ENCODE measurements around the gene CD151.
A peak's percentile ranks its signal among the peaks of the same experiment; 100 is the strongest.

CD151 gene

DNA sequence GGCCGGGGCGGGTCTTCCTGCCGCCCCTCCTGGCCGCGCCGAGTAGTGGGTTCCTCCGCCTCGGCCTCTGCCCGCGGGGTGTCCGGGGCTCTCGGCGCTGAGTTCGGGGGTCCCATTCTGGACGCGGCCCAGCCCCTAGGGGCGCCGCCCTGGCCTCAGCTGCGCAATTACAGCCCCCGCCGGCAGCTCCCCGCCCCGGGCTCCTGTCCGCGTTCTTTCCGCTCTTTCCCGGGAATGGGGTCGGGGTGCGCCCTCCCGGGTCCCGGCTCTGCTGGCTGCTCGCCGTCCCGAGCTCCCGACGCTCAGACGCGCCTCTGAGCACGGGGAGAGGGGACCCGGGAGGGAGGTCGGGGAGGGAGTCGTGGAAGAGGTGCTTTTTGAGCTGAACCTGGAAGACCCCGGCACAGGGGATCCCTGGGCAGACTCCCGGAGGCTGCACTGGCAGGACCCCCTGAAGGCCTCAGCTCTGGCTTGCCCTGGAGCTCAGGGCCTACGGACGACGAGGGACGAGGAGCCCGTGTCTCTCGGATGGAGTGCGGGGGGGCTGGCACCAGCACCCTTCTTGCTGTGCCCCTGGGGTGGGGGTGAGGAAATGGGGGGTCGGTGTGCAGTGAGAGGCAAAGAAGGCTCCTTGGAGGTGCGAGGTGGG lies 10.5 kb downstream of the CD151 start:
- DNase-seq (ENCODE audit: low spot score): peak; percentile 54

DNA sequence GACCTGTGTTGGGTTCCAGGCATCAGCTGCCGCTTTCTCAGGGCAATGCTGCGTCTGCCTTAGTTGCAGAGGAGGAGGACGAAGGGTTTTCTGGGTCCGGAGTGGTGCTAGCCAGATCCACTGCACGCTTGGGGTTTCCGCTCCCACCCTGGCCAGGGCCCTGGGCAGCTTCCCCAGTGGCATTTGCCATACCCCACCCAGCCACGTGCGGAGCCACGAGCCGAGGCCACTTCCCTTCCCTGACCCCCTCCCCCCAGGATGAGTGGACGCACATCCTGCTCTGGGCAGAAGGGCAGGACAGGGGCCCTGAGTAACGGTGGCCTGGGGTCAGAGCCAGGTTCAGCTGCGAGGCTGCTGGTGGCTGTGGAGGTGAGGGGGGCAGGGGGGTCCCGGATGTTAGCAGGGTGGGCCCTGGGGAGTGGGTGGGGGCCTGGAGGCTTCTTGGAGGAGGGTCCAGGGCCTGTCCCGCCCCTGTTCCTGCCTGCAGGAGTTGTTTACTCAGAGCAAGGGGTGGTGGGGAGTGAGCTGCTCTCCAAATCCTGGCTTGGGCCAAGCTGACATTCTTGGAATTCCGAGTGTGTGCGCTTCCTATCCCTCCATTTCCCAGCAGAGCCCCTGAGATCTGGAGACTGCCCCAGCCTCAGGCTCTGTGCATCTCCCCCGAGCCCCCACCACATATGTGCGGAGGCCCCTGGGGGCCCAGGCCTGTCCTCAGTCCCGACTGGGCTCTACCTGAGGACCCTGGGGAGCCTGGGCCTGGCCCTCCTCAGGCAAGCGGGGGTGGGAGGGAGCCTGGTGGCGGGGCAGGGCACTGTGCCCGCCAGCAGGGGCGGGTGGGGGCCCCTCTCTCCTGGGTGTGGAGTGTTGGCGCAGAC lies 11.3 kb downstream of the CD151 start:
- no peak for DNase-seq (ENCODE audit: low spot score)

DNA sequence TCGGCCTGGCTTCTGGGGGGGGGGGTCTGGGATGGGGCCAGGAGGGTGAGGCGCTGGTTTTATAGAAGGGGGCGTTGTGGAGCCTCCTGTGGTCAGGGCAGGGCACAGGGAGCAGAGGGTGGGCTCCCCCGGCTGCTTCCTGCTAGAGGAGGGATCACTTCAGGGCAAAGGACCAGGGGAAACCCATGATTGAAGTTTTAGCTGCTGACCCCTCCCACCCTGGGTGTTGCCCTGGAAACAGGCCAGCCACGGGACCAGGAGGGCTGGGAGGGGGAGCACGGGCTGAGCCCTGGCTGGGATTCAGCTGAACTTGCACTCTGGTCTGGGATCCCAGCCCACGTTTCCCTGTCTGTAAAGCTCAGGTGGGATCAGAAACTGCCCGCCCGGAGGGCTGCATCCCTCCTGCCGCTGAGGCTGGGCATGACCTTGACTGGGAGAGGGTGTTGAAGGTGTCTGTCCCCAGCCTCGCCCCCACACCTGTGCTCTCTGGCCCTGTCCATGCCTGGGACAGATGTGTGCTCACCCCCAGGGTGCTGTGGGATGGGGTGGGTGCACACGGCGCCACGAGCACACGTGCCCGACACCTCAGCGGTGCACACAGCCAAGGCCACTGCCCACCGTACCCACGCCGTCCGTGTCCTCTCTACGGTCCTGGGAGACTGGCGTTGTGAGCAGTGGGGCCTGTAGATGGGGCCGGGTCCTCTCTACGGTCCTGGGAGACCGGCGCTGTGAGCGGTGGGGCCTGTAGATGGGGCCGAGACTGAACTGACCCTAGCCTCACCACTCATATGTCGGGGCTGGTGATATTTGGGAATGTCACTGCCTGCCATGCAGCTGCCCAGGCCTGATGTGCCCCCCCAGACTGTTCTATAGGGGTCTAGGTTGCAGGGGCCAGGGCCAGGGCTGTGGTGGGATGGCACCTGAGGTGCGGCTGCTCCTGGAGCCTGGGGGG lies 12.2 kb downstream of the CD151 start:
- DNase-seq (ENCODE audit: low spot score): no peak

DNA sequence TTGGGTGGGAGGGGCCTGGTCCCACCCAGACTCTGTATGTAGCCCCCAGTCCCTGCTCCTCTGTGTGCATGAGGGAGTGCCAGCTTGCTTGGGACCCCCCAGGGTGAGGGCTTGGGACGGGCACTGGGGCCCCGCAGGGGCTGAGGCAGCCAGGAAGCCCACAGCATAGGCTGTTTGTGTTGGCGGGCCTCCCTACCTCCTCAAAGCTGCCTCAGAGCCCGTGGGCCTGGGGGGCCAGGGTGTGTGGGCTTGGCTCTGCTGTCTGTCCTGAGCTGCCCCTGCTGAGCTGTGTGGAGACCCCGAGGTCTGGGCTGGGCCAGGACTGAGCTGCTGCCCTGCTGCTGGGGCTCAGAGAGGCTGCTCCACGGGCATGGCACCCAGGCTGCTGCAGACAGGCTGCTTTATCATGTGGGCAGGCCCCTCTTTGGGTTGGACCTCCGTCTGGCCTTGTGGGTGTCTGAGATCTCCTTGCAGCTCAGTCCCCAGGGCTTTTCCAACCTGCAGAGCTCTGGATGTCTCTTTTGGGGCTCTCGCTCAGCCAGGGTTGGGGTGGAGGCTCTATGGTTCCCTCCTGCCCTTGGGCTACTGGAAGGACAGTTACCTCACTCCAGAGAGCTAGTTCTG lies 13.2 kb downstream of the CD151 start:
- DNase-seq (ENCODE audit: low spot score): no peak

DNA sequence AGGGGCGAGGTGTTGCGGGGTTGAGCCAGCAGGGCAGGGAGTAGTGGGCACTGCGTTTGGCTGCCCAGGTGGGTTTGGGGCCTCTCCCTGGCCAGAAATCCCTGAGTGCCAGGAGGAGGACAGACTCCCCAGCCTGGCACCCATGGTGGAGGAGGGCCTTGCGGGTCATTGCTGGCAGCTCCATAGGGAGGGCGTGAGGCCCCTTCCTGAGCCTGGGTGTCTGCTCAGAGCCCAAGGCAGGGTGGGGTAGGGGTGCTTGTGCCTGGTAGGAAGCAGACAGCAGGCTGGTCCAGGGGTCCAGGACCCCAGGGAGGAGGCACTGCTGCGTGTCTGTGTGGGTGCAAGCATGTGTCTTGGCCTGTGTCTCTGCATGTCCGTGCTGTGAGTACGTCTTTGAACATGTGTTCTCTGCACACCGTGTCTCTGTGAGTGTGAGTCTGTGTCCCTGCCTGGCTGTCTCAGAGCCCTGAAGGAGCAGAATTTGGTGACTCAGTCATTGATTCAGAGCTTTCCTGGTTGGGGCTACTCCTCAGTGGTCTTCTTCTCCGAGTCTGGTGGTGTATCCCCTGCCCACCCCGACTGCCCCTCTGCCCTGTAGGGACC lies 13.8 kb downstream of the CD151 start:
- DNase-seq (ENCODE audit: low spot score): no peak

DNA sequence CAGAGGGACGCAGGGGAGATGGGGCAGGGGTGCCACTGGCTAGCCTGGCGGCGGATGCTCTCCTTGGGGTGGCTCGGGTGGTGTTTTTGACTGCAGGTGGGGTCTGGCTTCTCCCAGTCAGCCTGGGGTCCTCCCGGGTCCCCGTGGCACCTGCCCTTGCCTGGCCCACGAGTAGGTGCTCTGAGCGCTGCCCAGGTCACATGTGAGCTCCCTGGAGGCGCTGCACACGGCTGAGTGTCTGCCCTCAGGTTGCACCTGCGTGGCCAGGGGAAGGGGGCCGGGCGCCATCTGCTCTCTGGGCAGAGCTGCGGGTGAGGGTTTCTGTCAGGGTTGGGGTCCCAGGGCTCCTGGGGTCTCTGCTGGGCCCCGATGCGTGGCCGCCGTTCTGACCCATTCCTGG lies 15.1 kb downstream of the CD151 start:
- DNase-seq (ENCODE audit: low spot score): no peak

DNA sequence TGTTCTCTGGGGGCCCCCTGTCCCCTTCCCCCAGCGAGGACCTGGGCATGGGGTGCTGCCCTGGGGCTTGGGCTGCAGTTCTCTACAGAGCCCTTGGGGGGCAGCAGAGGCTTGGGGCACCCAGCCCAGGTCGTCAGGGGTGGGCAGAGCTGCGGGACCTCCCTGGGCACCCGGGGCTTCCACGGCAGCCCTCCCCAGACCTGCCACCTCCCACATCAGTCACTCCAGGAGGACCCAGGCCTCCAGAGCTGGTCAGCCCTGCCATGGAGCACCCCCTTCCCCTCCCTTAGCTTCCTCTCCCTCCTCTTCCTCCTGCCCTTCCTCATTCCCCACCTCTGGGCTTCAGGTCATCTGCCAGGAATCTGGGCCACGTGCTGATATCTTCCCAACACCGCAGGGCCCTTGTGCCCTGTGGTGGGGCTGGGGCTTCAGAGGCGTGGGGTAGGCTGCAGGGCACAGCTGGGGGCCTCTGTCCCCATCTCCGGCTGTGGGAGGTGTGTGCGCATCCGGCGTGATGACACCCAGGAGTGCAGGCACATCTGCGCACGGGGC lies 15.7 kb downstream of the CD151 start:
- DNase-seq (ENCODE audit: low spot score): peak; percentile 85

DNA sequence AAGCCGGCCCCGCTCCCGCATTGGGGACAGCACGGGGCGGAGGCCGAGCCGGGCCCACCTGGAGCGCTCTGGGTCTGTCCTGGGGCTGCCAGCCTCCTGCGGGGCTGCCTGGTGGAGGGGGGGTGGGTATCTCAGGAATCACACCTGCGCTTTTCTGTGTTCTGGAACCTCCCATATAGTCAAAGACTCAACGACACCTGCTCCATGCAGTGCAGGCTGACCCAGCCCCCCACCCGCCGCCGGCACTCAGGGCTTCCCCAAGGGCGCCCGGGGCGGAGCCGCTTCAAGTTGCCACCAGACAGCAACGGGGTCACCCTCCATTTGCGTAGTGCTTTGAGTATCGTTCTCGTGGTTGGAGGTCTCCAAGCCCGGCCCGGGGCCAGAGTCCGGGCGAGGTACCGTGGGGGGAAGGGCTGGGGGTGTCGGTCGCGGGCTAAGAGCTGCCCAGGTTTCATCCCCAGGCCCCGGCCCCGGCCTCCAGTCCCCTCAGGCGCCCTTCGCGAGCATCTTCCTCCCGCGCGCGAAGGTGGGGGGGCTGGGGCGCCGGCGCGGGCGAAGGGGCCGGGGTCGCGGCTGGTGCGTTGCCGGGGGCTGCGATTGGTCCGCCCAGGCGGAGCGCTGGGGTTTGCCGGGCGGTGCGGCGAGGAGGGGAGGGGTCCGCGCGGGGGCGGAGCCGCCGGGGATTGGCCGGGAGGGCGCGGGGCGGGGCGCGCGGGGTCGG lies 16.5 kb downstream of the CD151 start:
- DNase-seq (ENCODE audit: low spot score): peak; percentile 90

DNA sequence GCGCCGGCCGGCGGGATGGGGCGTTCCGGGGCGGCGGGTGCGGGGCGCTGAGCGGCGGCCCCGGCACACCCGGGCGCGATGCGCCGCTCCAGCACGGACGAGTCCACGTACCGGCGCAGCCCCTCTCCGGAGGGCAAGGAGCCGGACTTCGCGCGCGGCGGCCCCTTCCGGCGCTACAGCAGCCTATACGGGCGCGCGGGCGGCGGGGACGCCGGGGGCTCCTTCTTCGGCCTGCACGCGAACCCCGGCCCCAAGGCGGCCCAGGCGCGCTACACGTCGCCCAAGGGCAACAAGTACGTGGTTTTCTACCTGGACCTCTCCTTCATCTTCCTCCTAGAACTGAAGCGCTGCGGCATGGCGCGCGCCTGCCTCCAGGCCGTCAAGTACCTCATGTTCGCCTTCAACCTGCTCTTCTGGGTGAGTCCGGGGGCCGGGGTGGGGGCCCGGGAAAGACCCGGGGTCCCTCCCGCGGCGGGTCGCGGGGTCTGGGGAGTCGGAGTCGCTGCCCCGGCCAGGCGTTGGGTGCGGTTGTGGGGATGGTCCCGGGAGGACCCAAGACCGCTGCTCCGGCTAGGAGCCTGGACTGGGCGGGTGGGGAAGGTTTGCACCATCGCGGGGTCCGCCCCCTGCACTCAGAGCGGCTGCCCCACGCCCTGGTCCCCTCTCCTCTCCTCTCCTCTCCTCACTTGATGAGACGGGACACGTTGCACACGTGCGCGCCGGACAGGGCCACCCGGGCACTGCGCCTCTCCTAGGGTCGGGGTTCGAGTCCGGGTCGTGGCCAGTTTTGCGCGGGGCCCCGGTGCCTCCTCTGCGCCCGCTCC lies 17.4 kb downstream of the CD151 start:
- no peak for DNase-seq (ENCODE audit: low spot score)

DNA sequence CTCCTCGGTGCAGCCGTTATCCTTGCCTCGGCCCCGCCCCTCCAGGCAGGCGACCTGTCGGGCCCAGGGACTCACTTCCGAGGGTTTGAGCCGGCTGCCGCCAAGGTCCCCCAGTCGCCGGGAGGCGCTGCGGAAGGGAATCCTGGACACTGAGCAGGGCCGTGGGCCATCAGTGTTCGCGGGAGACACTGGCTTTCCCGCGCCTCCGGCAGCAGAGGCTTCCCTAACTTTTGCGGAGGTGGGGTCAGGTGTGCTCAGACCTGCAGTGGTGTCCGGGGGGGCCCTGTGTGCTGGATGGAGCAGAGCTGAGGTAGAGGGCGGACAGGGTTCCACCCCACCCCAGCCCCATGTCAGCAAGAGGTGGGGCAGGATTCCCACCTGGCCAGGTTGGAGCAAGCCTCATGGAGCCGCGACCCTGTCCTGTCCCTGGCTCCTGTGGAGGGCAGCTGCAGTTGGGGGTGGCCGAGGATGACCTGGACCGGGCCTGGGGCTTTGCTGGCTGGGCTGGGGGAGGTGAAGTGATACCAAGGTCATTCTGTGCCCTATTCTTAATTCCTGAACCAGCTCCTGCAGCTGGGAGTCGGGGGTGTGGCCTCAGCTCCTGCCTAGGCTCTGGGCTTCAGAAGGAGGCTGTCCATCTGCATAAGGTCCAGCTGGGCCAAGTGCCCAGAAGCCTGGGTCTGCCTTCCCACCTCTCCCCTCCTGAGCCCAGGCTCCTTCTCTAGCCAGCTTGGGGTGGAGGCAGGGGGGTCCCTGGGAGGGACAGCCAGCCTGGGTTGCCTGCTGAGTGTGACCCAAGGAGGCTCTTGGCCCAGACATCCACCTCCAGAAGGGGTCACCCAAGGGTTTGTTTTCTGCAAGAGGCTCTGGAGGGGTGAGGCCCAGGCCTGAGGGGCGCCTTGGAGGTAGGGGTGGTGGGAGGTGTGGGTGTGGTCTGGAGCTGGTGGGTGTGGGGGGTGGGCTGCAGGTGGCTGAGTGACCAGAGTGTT lies 18.3 kb downstream of the CD151 start:
- peak; percentile 70 for DNase-seq (ENCODE audit: low spot score)

DNA sequence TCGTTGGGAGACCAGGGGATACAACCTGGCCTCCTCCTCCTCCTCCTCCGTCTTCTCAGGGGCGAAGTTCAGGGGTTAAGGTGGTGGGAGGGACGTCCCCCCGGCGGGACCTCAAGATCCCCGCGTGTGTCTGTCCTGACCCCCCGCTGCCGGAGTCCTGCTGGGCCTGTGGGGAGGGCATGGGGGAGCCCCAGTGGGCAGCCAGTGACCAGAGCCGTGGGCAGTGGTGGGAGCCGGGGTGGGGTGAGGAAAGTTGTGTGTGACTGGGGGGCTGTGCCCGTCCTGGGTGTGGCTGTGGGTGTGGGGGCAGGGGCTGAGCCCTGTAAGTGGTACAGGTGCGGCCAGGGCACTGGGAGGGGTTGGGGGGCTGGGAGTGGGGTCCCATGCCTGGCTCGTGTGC lies 20.0 kb downstream of the CD151 start:
- no peak for DNase-seq (ENCODE audit: low spot score)

DNA sequence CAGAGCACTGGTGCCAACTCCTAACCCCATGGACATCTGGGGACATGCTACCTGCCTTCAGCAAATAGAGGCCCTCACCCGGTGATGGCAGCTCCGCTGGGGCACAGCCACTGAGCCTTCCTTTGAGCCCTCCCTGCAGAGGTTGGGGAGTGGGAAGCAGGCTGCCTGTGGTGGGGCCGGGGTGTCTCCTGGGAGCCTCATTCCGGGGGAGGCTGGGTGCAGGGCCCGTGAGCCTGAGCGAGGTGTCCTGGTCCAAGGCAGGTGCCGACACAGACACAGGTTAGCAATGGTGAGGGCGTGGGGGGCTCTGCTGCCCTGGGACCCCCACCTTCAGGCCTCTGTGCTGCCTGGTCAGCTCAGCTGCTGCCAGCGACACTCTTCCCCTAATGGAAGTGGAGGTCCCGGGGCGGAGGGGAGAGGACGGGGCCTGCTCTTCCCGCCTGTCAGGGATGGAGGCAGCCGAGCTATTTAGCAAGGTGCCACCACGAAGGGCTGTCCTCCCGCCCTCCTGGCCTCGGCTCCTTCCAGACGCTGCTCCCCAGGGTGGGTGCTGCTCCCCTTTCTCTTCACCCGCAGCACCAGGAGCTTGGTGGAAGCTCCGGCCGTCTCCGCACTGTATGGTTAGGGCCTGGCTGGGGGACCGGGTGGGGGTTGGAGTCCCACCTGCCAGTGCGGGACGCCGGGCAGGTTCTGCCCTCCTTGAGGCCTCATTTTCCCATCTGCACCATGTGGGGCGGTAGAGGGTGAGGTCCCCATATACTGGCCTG lies 21.1 kb downstream of the CD151 start:
- DNase-seq (ENCODE audit: low spot score): no peak

DNA sequence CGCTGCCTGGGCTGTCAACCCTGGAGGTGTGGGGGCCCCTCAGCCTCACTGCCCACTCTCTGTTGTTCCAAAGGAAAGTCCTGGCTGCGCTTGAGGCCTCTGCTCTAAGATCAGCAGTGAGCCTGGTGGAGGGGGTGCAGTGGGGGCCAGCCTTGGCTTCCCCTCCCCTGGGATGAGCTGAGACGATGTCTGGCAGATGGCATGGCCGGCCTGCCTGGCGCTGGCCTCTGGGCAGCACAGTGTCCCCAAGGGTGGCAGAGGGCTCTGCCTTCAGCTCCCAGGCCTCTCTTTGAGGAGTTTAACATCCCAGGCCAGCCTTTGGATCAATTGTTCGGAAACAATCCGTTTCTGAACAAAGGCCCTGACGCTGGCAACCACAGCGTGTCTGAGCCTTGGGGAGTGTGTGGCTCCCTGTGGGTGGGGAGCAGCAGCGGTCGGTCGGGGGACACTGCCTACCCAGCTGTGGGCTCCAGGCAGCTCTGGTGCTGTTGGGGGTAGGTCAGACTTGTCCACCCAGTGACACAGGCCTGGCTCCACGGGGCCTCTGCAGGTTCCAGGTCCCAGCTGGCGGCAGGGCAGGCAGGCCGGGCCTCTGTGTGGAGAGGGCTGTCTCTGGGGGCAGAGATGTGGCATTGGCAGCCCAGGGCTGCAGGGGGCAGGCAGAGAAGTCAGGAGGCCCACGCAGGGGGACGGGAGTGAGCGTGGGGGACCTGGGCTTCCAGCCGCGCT lies 22.0 kb downstream of the CD151 start:
- DNase-seq (ENCODE audit: low spot score): no peak

DNA sequence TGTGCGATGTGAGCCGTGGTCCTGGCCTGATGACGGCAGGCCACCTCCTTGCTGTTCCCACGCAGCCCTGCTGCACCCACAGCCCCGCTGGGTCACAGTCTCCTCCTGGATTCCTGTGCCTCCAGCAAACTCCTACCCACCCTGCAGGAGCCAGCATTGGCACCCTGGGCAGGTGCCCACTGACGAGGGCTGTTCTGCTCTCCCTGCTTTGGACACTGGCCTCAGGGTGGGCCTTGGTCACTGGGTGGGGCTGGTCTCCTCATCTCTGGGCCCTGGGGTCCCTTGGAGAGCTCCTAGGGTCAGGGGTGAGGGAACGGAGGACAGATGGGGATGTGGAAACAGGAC lies 22.6 kb downstream of the CD151 start:
- no peak for DNase-seq (ENCODE audit: low spot score)

DNA sequence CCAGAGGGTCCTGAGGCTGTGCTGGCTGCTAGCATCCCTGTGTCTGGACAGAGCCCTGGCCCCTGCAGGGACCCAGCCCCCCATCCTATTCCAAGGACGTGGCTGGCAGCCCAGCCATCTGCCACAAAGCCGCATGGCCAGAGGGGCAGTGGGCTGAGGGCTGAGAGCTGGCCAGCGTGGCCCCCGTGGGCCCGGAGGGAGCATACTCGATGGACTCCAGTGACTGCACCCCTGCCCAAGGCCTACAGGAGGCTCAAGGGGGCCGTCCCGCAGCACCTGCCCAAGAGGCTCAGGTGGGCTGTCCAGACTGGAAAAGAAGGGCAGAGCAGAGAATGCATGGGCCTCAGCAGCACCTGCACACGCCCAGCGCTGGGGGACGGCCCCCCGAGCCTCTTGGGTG lies 23.0 kb downstream of the CD151 start:
- no peak for DNase-seq (ENCODE audit: low spot score)

DNA sequence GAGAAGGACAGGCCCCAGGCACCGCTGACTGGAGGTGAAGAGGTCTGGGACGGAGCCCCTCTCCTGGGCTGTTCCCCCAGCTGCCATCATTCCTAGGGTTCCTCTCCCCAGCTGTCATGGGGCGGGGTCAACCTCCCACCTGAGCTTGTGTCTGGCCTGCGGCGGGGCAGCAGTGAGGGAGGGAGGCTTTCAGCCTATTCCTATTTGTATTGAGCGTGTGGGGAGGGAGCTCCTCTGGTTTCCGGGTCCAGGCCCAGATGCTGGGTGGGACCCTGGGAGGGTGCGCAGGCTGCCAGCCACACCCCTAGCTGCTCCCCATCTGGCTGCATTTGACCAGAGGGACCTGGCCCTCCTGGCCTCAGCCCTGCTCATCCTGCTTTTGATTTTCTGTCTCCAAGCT lies 23.6 kb downstream of the CD151 start:
- DNase-seq (ENCODE audit: low spot score): no peak

All from D341Med (cell line).